ENCODE results near the gene CEP104. TPM values are rescaled to one million over a fixed set of nuclear protein-coding genes. Genes with fewer than 3 reads are reported as not detected.

CEP104 gene
- total RNA-seq, 2 donors from 2014 or later: 33.0 to 34.6 TPM

GRCh38 chr1:3788756-3789420, 68.1 kb downstream of the CEP104 start:
- no peak for DNase-seq
- Mint-ChIP-seq H3K27ac (no peak overlapping the region), H3K36me3 (ENCODE audit: low read depth) (peaks cover 2% of the 10 kb centered on the region), H3K4me1 (peaks cover 27% of the 10 kb centered on the region), H3K27me3 (no peaks in the 10 kb centered on the region), H3K4me3 (no peak overlapping the region)
- no peaks in the 10 kb centered on the region for H3K9me3 ChIP-seq (ENCODE audit: control insufficient read depth, low read length, poor library complexity, severe bottlenecking)
- ATAC-seq: no peak

GRCh38 chr1:3787745-3788605, 69.0 kb downstream of the CEP104 start:
- peaks cover 2% of the 10 kb centered on the region for H3K36me3 Mint-ChIP-seq (ENCODE audit: low read depth)
- H3K4me1 Mint-ChIP-seq: peaks cover 24% of the 10 kb centered on the region
- peak overlapping the region; percentile 12 for H3K4me3 Mint-ChIP-seq

GRCh38 chr1:3787349-3787715, 69.7 kb downstream of the CEP104 start:
- H3K27me3 Mint-ChIP-seq: no peaks in the 10 kb centered on the region
- no peaks in the 10 kb centered on the region for H3K9me3 ChIP-seq (ENCODE audit: control insufficient read depth, low read length, poor library complexity, severe bottlenecking)
- ATAC-seq (peak; percentile 87), DNase-seq (no peak)
- peak overlapping the region; percentile 89 for H3K27ac Mint-ChIP-seq
- peaks cover 2% of the 10 kb centered on the region for H3K36me3 Mint-ChIP-seq (ENCODE audit: low read depth)
- H3K4me1 Mint-ChIP-seq: peaks cover 20% of the 10 kb centered on the region
- no peak overlapping the region for H3K4me3 Mint-ChIP-seq

More at GRCh38 chr1:3787745-3788605, 69.0 kb downstream of the CEP104 start:
- ATAC-seq (peak; percentile 42), DNase-seq (no peak)
- Mint-ChIP-seq H3K27me3 (no peaks in the 10 kb centered on the region), H3K27ac (peak overlapping the region; percentile 89)
- no peaks in the 10 kb centered on the region for H3K9me3 ChIP-seq (ENCODE audit: control insufficient read depth, low read length, poor library complexity, severe bottlenecking)

GRCh38 chr1:3786468-3787348, 70.3 kb downstream of the CEP104 start:
- Mint-ChIP-seq H3K4me1 (peaks cover 18% of the 10 kb centered on the region), H3K27me3 (no peaks in the 10 kb centered on the region), H3K27ac (peak overlapping the region; percentile 89), H3K4me3 (no peak overlapping the region), H3K36me3 (ENCODE audit: low read depth) (peaks cover 2% of the 10 kb centered on the region)
- ATAC-seq: no peak
- DNase-seq: no peak
- no peaks in the 10 kb centered on the region for H3K9me3 ChIP-seq (ENCODE audit: control insufficient read depth, low read length, poor library complexity, severe bottlenecking)

GRCh38 chr1:3785456-3786157, 71.4 kb downstream of the CEP104 start:
- H3K9me3 ChIP-seq (ENCODE audit: control insufficient read depth, low read length, poor library complexity, severe bottlenecking): no peaks in the 10 kb centered on the region
- ATAC-seq (no peak), DNase-seq (no peak)
- H3K27ac Mint-ChIP-seq: peak overlapping the region; percentile 81
- H3K36me3 Mint-ChIP-seq (ENCODE audit: low read depth): peaks cover 5% of the 10 kb centered on the region
- H3K4me1 Mint-ChIP-seq: peaks cover 16% of the 10 kb centered on the region
- H3K4me3 Mint-ChIP-seq: no peak overlapping the region
- H3K27me3 Mint-ChIP-seq: no peaks in the 10 kb centered on the region

GRCh38 chr1:3785045-3785444, 72.0 kb downstream of the CEP104 start:
- ATAC-seq: no peak
- no peaks in the 10 kb centered on the region for H3K9me3 ChIP-seq (ENCODE audit: control insufficient read depth, low read length, poor library complexity, severe bottlenecking)
- Mint-ChIP-seq H3K4me1 (peaks cover 16% of the 10 kb centered on the region), H3K36me3 (ENCODE audit: low read depth) (peaks cover 7% of the 10 kb centered on the region), H3K27ac (peak overlapping the region; percentile 81), H3K27me3 (no peaks in the 10 kb centered on the region), H3K4me3 (no peak overlapping the region)
- DNase-seq: no peak

GRCh38 chr1:3783651-3784474, 73.1 kb downstream of the CEP104 start:
- no peaks in the 10 kb centered on the region for H3K27me3 Mint-ChIP-seq
- ATAC-seq (no peak), DNase-seq (no peak)
- H3K9me3 ChIP-seq (ENCODE audit: control insufficient read depth, low read length, poor library complexity, severe bottlenecking): no peaks in the 10 kb centered on the region
- H3K4me1 Mint-ChIP-seq: peaks cover 13% of the 10 kb centered on the region
- H3K27ac Mint-ChIP-seq: peak overlapping the region; percentile 37
- peak overlapping the region; percentile 12 for H3K4me3 Mint-ChIP-seq
- peaks cover 7% of the 10 kb centered on the region for H3K36me3 Mint-ChIP-seq (ENCODE audit: low read depth)

GRCh38 chr1:3780901-3781300, 76.1 kb downstream of the CEP104 start:
- no peak for DNase-seq
- no peak overlapping the region for H3K27ac Mint-ChIP-seq
- peaks cover 2% of the 10 kb centered on the region for H3K4me1 Mint-ChIP-seq
- peaks cover 5% of the 10 kb centered on the region for H3K36me3 Mint-ChIP-seq (ENCODE audit: low read depth)
- ATAC-seq: no peak
- no peaks in the 10 kb centered on the region for H3K27me3 Mint-ChIP-seq
- no peaks in the 10 kb centered on the region for H3K9me3 ChIP-seq (ENCODE audit: control insufficient read depth, low read length, poor library complexity, severe bottlenecking)
- no peak overlapping the region for H3K4me3 Mint-ChIP-seq

- DNase-seq: no peak
- ATAC-seq: no peak
- no peaks in the 10 kb centered on the region for H3K27me3 Mint-ChIP-seq
- no peak overlapping the region for H3K4me3 Mint-ChIP-seq
- peaks cover 5% of the 10 kb centered on the region for H3K4me1 Mint-ChIP-seq
- H3K27ac Mint-ChIP-seq: peak overlapping the region; percentile 11
- H3K36me3 Mint-ChIP-seq (ENCODE audit: low read depth): peaks cover 5% of the 10 kb centered on the region
- H3K9me3 ChIP-seq (ENCODE audit: control insufficient read depth, low read length, poor library complexity, severe bottlenecking): no peaks in the 10 kb centered on the region
Observed at GRCh38 chr1:3779912-3780416, 77.0 kb downstream of the CEP104 start.

- Mint-ChIP-seq H3K4me1 (peaks cover 5% of the 10 kb centered on the region), H3K4me3 (no peak overlapping the region), H3K27ac (peak overlapping the region; percentile 11), H3K27me3 (no peaks in the 10 kb centered on the region), H3K36me3 (ENCODE audit: low read depth) (peaks cover 5% of the 10 kb centered on the region)
- DNase-seq (no peak), ATAC-seq (no peak)
- no peaks in the 10 kb centered on the region for H3K9me3 ChIP-seq (ENCODE audit: control insufficient read depth, low read length, poor library complexity, severe bottlenecking)
Observed at GRCh38 chr1:3779265-3779911, 77.6 kb downstream of the CEP104 start.

GRCh38 chr1:3778590-3779264, 78.3 kb downstream of the CEP104 start:
- Mint-ChIP-seq H3K27ac (peak overlapping the region; percentile 11), H3K36me3 (ENCODE audit: low read depth) (peaks cover 5% of the 10 kb centered on the region), H3K4me1 (peaks cover 5% of the 10 kb centered on the region), H3K4me3 (peak overlapping the region; percentile 41), H3K27me3 (no peaks in the 10 kb centered on the region)
- ATAC-seq (no peak), DNase-seq (no peak)
- H3K9me3 ChIP-seq (ENCODE audit: control insufficient read depth, low read length, poor library complexity, severe bottlenecking): no peaks in the 10 kb centered on the region
